H1 (cell line): Measurements from ENCODE around the gene RALGAPA2.

Source experiments
- BACH1 ChIP-seq: IDR thresholded peaks from 2 replicates; pipeline ENCODE4 v1.6.1; 2012; ENCODE audit warnings: low read length, improper control_type of control experiment
- CBX5 ChIP-seq: fragments of 300-800, 300-1000 bp; sonication (generic); IDR thresholded peaks from 2 replicates; pipeline ENCODE4 v1.7.1; 2016; ENCODE audit warnings: antibody characterized with exemption, low read length, low read depth
- CEBPB ChIP-seq: IDR thresholded peaks from 2 replicates; pipeline ENCODE4 v1.6.1; 2012; ENCODE audit warnings: low read depth, low read length
- EGR1 ChIP-seq: IDR thresholded peaks from 2 replicates; pipeline ENCODE4 v1.6.1; 2011; ENCODE audit warnings: low read depth, low read length, borderline replicate concordance
- EZH2 ChIP-seq: fragments of 200-600 bp; sonication (generic); IDR thresholded peaks from 2 replicates; pipeline ENCODE4 v1.7.1; 2012; ENCODE audit warnings: low read depth, mild to moderate bottlenecking, moderate library complexity, low read length, inconsistent platforms; ENCODE audit not compliant: severe bottlenecking
- POLR2A ChIP-seq, 2 experiments: IDR thresholded peaks; 1 replicate in 1 of 2; 2 replicates in 1 of 2; pipeline ENCODE4 v1.6.1; 2011; ENCODE audit warnings: low read depth in 2 of 2, low read length in 2 of 2, mild to moderate bottlenecking in 2 of 2; ENCODE audit errors: control extremely low read depth in 1 of 2
- RAD21 ChIP-seq, 2 experiments: IDR thresholded peaks in 1 of 2; conservative IDR thresholded peaks in 1 of 2; 2 replicates each; pipeline ENCODE4 v1.6.1; 2011; ENCODE audit warnings: low read depth in 2 of 2, low read length in 2 of 2, improper control_type of control experiment in 1 of 2, inconsistent platforms in 1 of 2, mild to moderate bottlenecking in 1 of 2, moderate library complexity in 1 of 2
- RXRA ChIP-seq: IDR thresholded peaks from 2 replicates; pipeline ENCODE4 v1.6.1; 2011; ENCODE audit warnings: low read depth, mild to moderate bottlenecking, low read length, moderate library complexity; ENCODE audit not compliant: insufficient read depth
- SIN3A ChIP-seq, 2 experiments: IDR thresholded peaks in 1 of 2; conservative IDR thresholded peaks in 1 of 2; 2 replicates each; pipeline ENCODE4 v1.6.1; 2011 to 2012; ENCODE audit warnings: low read length in 2 of 2, improper control_type of control experiment in 1 of 2, low read depth in 1 of 2, mild to moderate bottlenecking in 1 of 2
- SP1 ChIP-seq: IDR thresholded peaks from 2 replicates; pipeline ENCODE4 v1.6.1; 2011; ENCODE audit warnings: low read depth, low read length
- TAF1 ChIP-seq: IDR thresholded peaks from 2 replicates; pipeline ENCODE4 v1.6.1; 2011; ENCODE audit warnings: mild to moderate bottlenecking, low read depth, low read length
- TF ChIP-seq, protein P1 (sequence below), 3 experiments: IDR thresholded peaks; 1 replicate in 2 of 3; 2 replicates in 1 of 3; pipeline versions ENCODE4 v1.5.1 to v1.6.1; 2011; ENCODE audit warnings: low read length in 3 of 3, mild to moderate bottlenecking in 3 of 3, inconsistent platforms in 2 of 3, low read depth in 1 of 3, moderate library complexity in 1 of 3; ENCODE audit not compliant: insufficient read depth in 1 of 3; ENCODE audit errors: control extremely low read depth in 1 of 3

GRCh38 chr20:20687319-20687718, 25.1 kb downstream of the RALGAPA2 start:
- no peak for TF ChIP-seq RAD21 (IDR thresholded peaks at IDR 0.05 in 1 of 2, conservative IDR thresholded peaks at IDR 0.05 in 1 of 2; ENCODE audit: low read depth in 2 of 2, low read length in 2 of 2)
- TF ChIP-seq BACH1, result no peak
- TF ChIP-seq, protein P1, sequence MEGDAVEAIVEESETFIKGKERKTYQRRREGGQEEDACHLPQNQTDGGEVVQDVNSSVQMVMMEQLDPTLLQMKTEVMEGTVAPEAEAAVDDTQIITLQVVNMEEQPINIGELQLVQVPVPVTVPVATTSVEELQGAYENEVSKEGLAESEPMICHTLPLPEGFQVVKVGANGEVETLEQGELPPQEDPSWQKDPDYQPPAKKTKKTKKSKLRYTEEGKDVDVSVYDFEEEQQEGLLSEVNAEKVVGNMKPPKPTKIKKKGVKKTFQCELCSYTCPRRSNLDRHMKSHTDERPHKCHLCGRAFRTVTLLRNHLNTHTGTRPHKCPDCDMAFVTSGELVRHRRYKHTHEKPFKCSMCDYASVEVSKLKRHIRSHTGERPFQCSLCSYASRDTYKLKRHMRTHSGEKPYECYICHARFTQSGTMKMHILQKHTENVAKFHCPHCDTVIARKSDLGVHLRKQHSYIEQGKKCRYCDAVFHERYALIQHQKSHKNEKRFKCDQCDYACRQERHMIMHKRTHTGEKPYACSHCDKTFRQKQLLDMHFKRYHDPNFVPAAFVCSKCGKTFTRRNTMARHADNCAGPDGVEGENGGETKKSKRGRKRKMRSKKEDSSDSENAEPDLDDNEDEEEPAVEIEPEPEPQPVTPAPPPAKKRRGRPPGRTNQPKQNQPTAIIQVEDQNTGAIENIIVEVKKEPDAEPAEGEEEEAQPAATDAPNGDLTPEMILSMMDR (IDR thresholded peaks at IDR 0.05; ENCODE audit: control extremely low read depth in 1 of 3, insufficient read depth in 1 of 3, low read depth in 1 of 3, low read length in 3 of 3), result no peak
- no peak for TF ChIP-seq POLR2A (IDR thresholded peaks at IDR 0.05; ENCODE audit: control extremely low read depth in 1 of 2, low read depth in 2 of 2, low read length in 2 of 2)
- TF ChIP-seq RXRA, result no peak
- TF ChIP-seq TAF1, result no peak
- TF ChIP-seq CEBPB, result no peak
- no peak for TF ChIP-seq EZH2
- TF ChIP-seq CBX5, result no peak
- no peak for TF ChIP-seq SP1
- no peak for TF ChIP-seq EGR1
- TF ChIP-seq SIN3A (conservative IDR thresholded peaks at IDR 0.05 in 1 of 2, IDR thresholded peaks at IDR 0.05 in 1 of 2; ENCODE audit: low read depth in 1 of 2, low read length in 2 of 2), result no peak
